Hepatic stellate cell (primary cell): Measurements from ENCODE around the gene HHEX.
"Not testable (repeated sequence)": the region's sequence is repeated elsewhere in the genome, so short reads cannot be mapped to it uniquely, and the experiment has no call there.

Experiments used
- DNase-seq: peaks from one replicate; pipeline ENCODE4 v3.0.0; 2011; ENCODE audit warnings: low spot score

Gene HHEX

DNA sequence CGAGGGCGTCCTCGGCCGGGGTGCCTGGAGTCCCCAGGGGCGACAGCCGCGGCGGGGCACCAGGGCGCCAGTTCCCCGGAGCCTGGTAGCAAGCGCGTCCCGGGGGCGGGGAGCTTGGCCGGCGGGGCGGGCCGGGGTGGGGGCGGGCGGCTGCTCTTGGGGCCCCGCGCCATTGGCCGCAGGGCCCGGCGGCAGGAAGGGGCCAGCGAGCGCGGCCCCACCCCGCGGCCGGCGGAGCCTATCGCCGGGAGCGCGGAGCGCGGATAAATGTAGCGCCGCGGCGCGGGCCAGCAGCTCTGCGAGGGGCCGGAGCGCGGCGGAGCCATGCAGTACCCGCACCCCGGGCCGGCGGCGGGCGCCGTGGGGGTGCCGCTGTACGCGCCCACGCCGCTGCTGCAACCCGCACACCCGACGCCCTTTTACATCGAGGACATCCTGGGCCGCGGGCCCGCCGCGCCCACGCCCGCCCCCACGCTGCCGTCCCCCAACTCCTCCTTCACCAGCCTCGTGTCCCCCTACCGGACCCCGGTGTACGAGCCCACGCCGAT is at the start of gene HHEX:
Gene HHEX (plus strand): TSS at position 293 of the 548 bp plus-strand sequence. CDS start 32 bp downstream, at position 325.
- DNase-seq = peak; percentile 79

DNA sequence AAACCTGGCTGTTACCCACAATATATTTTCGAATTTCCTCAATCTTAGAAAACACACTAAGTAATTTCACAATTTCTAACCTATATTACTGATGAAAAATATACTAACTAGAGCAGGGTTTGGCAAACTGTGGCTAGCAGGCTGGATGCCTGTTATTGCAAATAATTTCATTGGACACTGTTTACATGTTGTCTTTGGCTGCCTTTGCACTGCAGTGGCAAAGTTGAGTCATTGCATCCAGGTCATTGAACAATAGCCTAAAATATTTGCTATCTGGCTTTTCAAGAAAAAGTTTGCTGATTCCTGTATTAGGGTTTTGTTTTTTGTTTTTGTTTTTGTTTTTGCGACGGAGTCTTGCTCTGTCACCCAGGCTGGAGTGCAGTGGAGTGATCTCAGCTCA is 49.6 kb upstream of the HHEX start:
- DNase-seq = peak; percentile 10

DNA sequence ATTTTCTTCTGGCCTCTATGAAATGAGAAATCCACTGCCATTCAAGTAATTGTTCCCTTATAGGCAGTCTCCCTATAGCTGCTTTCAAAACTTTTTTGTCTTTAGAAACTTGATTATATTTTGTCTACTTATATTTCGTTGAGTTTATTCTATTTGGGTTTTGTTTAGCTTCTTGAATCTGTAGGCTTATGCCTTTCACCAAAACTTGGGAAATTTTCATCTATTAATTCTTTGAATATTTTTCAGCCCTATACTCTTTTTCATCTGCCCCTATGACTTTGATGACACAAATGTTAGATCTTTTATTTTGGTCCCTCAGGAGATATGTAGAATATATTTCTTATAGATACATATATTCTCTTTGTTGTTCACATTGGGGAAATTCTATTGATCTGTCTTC is 48.3 kb upstream of the HHEX start:
- DNase-seq = no peak

DNA sequence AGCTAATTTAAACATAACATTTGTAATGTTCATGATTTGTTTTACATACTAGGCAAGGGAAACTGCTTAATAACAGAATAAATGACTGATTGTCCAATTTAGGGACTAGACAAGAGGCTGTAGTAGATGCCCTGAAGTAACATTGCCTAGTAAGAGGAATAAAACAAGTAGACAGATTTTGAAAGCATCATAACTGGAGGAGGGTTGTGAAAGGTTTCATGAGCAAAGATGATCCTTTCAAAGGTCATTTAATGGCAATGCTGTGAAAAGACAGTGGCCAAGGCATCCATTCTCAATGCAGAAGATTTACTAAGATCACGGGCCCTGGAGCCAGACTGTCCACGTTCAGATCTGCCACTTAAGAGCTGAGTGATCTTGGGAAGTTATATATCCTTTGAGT is 44.8 kb upstream of the HHEX start:
- no peak for DNase-seq

DNA sequence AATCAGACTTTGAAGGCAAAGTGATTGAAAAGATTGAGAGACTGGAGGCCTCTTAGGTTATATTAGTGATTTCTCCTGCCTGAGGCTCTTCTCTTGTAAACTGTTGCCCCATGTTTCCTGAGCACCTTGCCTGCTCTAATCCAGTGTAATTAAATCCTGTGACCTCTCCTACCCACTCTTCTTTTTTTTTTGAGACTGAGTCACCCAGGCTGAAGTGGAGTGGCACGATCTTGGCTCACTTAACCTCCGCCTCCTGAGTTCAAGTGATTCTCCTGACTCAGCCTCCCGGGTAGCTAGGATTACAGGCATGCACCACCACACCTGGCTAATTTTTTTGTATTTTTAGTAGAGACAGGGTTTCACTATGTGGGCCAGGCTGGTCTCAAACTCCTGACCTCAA is 38.9 kb upstream of the HHEX start:
- not testable (repeated sequence) for DNase-seq

DNA sequence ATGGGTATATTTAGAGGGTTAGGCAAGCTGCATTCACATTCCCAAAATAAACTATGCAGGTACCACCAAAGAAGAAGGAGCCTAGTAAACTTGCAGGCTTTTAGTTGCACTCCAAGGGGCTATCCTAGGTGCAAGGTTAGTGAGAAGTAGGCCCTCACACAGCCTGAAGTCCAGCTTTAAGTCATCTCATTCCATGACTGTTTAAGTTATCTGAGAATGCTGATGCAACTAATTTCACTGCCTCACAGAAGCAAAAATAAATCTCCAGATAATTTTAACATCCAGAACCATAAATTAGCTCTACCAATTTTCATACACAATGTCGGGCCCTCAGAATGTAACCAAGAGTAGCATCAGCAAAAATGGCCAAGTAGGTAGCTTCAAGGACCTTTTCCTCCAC is 34.3 kb upstream of the HHEX start:
- no peak for DNase-seq

DNA sequence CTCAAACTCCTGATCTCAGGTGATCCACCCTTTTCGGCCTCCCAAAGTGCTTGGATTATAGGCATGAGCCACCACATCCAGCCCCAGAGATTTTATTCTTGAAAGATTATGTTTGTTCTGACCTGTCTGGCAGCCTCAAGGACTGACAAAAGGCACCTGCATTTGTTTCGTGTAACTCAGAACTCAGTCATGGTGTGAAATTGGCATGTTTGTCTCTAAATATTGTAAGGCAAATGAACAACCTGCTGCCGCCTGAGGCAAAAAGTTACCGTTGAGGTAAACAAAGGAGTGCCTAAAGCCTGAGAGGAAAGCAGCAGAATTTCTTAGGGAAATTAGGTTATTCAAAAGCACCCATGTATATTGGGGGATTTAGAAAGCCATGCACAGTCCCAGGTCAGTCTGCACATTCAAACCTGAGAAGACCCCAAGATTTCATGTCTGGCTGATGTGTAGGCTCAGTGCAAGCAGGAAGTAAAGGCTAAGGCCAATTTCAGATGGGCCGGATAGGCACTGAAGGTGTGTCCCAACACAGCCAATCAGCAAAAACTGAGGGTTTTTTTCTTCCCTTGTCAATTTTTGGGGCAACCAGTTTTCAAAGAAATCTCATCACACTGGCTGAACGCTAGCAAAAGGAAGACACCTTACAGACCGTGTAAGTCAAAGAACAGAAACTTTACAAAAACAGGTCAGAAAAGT is 33.3 kb upstream of the HHEX start:
- DNase-seq = no peak

DNA sequence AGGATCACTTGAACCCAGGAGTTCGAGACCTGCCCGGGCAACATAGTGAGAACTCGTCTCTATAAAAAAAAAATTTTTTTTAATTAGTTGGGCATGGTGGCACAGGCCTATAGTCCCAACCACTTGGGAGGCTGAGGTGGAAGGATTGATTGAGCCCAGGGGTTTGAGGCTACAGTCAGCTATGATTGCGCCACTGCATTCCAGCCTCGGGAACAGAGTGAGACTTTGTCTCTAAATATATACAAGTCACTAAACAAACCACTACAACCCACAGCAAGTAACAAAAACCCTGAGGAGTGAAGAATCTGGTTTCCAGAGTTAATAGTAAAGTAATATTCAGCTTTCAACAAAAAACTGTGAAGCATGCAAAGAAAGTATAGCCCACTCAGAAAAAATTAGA is 32.7 kb upstream of the HHEX start:
- no peak for DNase-seq

DNA sequence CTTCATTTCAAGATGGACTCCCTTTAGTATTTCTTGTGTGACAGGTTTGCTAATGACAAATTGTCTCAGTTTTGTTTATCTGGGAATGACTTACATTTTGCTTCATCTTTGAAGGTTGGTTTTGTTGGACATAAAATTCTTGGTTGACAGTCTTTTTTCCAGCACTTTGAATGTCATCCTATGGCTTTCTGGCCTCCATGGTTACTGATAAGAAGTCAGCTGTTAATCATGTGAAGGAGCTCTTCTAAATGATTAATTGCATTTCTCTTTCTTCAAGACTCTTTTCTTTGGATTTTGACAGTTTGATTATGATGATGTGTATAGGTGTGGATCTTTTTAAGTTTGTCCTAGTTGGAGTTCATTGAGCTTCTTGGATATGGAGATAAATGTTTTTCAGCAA is 26.9 kb upstream of the HHEX start:
- DNase-seq = no peak

DNA sequence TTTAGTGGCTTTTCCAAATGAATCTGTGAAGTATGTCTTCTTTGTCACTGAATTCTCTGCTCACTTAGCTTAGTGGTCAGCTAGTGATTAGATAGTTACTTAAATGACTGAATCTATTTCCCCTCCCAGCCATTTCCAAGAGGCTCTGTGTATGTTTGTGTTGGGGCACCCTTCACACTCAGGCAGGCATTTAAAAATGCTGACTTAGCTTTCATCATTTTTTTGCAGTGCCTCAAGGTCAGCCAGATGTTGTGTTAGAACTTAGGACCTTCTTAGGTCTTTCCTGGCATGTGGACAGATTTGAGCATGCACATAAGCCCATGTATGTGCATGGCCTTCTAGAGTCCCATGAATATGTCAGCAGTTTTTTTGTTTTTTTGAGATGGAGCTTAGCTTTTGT is 25.4 kb upstream of the HHEX start:
- no peak for DNase-seq

DNA sequence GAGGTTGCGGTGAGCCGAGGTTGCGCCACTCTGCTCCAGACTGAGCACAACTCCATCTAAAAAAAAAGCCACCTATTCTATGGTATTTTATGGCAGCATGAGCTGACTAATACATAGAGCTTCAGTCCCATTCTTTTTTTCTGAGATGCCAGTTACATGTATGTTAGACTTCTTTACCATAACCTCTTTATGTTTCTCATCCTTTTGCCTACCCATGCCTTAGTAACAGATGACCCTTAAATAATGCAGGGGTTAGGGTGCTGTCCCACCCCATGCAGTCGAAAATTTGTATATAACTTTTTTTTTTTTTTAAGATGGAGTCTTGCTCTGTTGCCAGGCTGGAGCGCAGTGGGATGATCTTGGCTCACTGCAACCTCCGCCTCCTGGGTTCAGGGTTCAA is 22.7 kb upstream of the HHEX start:
- DNase-seq = no peak

DNA sequence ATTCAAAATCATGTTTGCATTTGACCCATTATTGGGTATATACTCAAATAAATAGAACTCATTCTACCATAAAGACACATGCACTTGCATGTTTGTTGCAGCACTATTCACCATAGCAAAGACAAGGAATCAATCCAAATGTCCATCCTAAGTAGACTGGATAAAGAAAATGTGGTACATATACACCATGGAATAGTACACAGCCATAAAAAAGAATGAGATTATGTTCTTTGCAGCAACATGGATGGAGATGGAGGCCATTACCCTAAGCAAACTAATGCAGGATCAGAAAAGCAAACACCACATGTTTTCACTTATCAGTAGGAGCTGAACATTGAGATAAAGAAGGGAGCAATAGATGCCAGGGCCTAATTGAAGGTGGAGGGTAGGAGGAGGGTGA is 12.0 kb upstream of the HHEX start:
- no peak for DNase-seq

DNA sequence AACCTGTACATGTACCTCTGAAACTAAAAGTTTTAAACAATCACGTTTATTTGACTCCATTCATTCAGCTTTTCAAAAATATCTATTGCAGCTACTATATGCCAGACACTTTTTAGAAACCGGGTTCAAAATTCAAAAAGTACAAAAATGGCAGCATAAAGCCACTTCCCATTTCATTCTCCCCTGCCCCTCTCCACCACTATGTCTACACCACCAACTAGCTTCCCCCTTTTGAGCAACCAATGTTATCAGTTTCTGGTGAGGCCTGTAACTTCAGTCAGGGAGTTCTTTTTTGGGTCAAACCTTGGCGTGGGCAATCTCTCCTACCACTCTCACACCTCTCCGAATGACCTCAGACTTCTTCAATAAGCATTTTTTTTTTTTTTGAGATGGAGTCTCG is 11.5 kb upstream of the HHEX start:
- no peak for DNase-seq

DNA sequence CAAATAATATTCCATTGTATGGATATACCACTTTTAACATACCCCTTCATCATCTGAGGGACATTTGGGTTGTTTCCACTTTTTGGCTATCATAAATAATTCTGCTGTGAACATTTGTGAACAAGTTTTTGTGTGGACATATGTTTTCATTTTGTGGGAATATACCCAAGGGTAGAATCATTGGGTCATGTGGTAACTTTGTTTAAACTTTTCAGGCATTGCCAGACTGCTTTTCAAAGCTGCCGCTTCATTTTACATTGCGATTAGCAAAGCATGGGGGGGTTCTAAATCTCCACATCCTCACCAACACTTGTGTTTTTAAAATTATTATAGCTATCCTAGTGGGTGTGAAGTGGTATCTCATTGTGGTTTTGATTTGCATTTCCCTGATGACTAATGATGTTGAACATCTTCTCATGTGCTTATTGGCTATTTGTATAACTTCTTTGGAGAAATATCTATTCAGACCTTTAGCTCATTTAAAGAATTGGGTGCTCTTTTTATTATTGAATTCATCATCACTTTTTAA is 8.4 kb upstream of the HHEX start:
- DNase-seq = no peak

DNA sequence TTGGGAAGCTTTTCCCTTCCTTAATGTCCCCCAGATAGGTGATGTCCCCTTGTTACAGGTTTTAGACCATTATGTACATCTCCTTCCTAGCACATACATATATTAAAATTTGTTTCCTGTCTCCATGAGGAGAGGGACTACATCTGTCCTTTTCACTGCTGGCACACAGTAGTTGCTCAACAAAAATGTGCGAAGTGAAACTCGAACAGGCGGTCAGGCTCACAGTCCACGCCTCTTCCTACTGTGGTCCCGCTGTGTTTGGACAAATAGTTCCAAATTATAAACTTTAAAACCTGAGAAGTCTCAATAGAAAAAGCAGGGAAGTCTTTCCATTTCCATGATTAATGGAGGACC is 1.2 kb upstream of the HHEX start:
- no peak for DNase-seq

DNA sequence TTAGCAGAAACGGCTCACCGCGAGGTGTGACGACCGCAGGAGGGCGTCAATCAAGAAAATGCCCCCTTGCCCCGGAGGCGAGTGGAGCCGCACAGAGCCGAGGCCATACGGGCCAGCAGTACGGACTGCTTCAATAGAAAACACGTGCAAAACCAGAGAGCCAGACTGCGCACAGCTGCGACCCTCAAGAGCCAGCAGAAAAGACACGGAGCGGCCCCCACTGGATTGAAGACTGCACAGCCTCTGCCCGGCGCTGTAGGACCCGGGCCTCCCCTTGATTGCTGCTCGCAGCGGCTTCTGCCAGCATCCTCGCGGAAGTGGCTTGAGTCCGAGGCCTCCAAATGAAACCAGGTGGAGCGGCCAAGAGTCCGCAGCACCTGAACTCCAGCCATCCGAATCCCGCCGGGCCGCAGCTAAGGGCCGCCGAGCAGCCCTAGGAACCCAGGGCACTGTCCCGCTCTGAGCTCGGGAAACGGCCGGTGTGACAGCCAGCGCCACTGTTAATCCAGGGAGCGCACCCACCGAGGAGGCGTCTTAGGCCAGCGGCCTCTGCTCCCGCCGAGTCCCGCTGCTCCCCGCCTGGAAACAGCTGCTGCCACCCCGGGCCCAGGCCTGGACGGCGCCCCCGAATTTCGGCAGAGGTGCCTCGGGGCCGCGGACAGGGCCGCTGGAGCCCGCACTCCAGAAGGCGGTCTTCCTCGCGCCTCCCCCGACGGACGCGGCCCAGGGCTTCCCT is 660 bp upstream of the HHEX start:
- DNase-seq = peak; percentile 29

DNA sequence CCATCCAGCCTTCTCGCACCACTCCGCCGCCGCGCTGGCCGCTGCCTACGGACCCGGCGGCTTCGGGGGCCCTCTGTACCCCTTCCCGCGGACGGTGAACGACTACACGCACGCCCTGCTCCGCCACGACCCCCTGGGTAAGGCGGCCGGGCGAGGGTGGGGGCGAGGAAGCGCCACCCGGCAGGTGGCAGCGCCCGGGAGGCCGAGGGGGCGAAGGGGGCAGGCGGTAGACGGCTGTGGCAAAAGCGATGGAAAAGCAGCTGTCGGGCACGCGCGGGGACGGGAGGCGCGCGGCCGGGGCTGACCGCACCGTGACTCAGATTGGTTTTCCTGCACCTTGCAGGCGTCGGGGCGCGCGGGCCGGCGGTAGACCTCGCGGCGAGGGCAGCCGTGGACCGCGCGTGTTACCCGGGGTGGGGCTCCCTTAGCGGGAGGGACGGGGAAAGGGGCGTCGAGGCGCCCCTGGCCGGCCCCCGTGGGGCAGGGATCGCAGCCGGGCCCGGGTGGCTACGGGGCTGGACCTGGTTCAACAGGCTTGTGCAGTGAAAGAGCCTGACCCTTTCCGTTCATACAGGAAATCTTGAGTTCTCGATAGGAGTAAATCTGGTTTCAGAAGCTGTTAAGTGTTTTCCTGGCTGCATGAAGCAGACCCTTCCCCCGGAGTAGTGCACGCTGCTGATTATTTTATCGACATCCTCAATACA is 608 bp downstream of the HHEX start:
- peak; percentile 66 for DNase-seq

DNA sequence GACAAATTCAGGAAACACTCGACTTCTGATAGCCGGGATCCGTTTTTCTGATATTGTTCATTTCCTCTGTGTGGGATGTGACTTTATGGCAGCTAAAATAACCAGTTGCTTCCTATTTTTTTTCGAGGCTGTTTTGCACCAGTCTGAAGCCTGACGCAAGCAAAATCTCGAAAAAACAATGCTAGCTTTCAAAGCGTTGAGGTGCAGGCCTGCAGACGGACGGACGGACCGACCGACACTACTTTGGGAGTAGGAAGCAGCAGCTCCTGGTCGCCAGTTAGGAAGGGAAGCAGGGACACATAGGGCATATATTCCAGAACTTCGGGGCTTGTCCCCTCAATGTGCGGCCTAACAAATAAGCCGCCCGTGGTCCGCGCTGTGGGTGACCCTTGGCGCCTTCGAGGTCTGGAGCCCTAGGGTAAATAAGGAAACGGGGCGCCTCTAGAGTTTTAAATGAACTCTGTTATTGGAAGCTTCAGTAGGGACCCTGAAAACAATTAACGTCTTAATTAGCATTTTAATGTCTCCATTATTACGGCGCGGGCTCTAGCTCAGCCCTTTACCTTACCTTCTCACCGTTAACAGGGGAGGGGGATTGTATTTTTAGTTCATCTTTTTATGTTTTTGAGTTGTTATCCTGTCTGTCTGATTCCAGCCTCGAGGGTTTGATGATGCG is 1.3 kb downstream of the HHEX start:
- no peak for DNase-seq

DNA sequence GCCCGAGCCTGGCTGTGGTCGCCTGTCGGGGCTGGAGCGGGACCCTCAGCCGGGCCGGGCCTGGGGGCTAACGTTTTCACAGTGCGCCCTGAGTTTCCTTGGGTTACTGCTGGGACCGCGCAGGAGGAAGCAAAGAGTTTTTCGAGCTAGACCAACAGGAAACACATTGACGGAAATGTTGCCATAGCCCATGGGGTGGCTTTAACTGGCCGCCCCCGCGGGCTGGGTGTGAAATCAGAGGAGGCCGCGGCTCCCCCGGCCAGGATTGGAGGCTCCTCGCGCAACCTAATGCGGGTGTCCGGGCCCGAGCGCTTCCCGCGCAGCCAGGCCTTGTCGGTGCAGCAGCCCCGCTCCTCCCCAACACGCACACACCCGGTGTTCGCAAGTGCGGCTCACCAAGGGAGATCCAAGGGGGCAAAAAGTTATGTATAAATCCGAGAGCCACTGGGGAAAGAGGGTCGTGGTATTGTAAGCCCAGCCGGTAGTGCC is 1.9 kb downstream of the HHEX start:
- no peak for DNase-seq

DNA sequence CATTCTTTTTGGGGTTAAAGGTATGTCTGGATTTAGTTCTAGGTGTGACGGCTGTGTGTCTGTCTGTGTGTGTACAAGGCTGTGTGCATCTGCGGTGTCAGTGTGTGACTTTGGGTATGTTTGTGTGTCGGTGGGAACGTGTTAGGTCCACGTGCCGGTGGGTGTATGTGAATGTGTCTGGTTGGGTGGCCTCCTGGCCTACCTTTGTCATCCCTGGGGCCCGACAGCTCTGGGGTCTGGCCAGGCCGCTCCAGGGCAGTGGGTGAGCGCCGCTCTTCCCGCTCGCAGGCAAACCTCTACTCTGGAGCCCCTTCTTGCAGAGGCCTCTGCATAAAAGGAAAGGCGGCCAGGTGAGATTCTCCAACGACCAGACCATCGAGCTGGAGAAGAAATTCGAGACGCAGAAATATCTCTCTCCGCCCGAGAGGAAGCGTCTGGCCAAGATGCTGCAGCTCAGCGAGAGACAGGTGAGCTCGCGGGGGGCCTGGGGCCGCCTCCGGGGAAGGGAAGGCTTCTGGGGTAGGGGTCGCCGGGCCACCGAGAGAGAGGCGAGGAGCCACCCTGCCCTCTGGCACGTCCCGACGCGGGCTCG is 2.4 kb downstream of the HHEX start:
- no peak for DNase-seq

DNA sequence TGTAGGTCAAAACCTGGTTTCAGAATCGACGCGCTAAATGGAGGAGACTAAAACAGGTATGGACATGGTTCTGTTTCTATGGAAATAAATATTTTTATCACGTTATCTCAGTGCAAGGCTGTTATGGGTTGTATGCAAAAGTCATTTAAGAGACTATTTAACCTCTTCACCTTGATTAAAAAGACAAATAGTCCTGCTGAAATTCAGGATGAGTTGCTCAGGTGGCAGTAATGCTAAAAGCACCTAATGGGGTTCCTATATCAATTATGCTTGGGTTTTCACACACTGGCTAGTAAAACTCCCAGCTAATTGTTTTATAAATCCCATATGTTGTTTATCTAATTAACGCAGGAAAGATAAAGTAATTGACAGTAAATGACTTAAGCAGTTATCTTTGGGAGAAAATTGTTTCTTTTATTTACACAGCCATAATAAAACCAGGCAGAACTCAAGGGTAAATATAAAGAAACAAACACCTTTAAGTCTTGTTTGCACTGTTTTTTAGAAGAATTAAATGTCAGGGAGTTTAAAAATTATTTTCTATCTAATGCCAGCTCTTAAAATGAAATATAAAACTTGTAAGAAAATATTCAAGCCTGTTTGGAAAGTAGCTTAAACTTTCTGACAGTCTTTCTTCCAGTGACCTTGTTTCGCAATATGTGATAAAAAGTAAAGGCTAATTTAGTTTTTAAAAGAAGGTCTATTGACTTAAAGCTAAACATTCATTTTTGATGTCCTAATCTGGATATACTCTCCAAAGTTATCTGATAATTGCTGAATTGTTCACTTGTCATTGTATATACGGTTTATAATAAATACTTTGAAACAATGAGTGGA is 3.2 kb downstream of the HHEX start:
- DNase-seq = no peak
